GM19455 (cell line): ENCODE data around the gene JKAMP.

ENCODE experiments used
- ATAC-seq: cut with Tn5 transposase; IDR thresholded peaks from one replicate; pipeline ENCODE4 v1.9.1; 2021; ENCODE audit not compliant: unreplicated experiment

JKAMP gene

DNA sequence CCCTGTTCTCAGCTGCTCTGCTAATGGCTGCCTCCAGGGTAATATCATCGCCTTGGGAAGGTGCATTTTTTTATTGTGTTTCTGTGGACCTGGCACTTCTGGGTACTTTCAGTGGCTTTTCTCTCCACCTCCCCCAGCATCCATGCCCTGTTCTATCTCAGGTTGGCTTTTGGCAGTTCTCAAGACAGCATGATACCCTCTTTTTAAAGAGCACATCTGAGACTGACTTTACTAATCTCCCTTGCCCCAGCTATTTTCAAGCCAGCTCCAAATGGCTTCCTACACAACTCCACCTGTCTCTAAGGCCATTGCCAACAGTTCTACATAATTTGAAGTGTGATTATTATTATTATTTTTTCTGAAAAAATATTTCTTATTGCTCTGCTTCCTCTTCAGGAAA lies 53.2 kb downstream of the JKAMP start:
- ATAC-seq, result no peak

DNA sequence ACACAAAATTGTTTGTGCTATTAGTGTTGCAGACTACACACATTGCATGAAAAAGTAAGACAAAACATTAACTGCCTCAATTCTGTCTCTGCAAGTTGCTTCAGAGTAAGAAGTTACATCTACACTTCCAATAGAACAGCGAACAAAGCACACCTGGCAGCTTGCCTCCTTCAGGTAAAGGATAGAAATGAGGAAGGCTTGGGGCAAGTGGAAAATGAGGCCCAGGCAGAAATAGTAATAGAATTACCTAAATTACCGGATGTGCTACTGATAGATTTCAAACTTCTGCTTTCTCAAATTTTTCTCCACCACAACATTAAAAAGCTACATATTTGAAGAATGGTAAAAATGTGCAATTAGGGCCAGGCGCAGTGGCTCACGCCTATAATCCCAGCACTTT lies 54.6 kb downstream of the JKAMP start:
- ATAC-seq, result no peak

DNA sequence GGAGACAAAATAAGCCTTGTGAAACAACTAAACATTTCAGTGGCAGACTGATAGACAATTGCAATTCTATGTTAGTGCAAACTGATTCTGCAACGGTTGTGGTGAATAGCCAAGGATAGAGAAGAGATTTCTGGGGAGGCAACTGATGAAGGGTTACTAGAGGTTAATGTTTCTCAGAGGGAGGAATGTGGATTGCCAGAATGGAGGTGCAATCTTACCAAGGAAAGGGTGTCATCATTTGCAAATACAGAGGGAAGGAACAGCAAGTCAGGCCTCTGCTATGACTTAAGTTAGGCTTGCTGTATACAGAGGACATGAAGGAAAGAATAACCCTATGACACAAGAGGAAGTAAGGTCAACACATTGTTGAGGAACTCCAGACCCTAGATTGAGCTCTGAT lies 56.5 kb downstream of the JKAMP start:
- ATAC-seq, result no peak

DNA sequence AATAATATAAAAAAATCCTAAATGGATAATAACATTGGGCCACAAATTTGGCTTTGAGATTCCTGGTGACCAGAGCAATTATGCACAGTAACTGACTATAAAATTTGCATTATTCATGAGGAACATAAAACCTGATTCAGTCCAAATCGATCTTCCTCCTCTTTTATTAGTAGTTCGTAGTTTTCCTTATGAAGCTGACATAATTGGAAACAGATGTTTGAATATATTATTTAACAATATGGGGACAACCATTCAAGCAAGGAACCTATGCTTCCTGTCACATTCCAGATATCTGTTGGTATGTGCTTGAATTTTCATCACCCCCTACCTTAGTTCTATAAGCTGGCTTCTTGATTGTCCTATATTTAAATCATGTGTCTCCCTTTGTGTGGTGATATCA lies 57.4 kb downstream of the JKAMP start:
- ATAC-seq, result no peak

DNA sequence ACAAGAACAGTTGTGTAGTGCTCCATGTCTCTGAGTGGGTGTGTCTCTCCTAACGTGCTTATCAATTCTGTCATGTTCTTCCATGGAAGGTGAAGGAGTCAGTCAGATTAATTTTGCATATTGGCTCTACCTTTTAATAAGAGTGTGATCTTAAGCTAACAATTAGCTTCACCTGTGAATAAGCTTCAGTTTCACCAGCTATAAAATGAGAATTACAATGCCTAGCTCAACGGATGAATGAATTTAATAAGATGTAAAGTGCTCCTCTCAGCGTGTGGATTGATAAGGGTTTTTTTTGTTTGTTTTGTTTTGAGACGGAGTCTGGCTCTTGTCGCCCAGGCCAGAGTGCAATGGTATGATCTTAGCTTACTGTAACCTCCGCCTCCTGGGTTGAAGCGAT lies 59.6 kb downstream of the JKAMP start:
- no peak for ATAC-seq

DNA sequence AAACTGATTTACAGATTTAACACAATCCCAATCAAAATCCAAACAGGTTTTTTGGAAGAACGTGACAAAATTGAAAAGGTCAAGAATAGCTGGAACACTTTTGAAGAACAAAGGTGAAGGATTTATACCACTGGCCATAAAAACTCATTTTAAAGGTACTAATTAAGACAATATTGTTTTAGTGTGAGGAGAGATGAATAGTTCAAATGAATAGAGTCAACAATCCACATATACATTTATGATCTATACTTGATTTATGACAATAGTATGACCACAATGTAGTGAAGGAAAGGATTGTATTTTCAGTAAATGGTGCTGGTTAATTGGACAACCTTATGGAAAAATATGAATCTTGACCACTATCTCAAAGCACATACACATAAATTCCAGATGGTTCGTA lies 63.0 kb downstream of the JKAMP start:
- no peak for ATAC-seq
